HCT116 (cell line): ENCODE results near the gene TMEM184B. TPM values are rescaled to one million over a fixed set of nuclear protein-coding genes. Genes with fewer than 3 reads are reported as not detected.

Experiments
- ATAC-seq: fragments of 200-7000 bp; cut with Tn5 transposase; 2 replicates; pipeline ENCODE4 v1.9.1; 2020; ENCODE audit warnings: mild to moderate bottlenecking, moderate library complexity
- BruUV-seq: library from RNA; stranded (reverse); fragments of 400-500 nt; replicated peaks from 2 replicates; lab custom pipeline; 2021; lab: Mats Ljungman, UMichigan
- CTCF ChIA-PET: fragments of 300-600 bp; sonication (Branson Sonifier 250); formaldehyde crosslinking; loops from one replicate; lab custom pipeline; 2021; ENCODE audit warnings: antibody characterized with exemption; lab: Charles Lee
- POLR2A ChIA-PET: fragments of 300-600, 350-600 bp; sonication (Branson Sonifier 250); formaldehyde crosslinking; loops from one replicate; lab custom pipeline; 2021; ENCODE audit warnings: antibody characterized with exemption; lab: Charles Lee
- RAD21 ChIA-PET, 2 experiments: fragments of 300-600 bp; sonication (Branson Sonifier 250); formaldehyde crosslinking; loops; one replicate each; lab custom pipeline; 2023; ENCODE audit warnings: low total read pairs in 2 of 2; ENCODE audit not compliant: uncharacterized antibody in 2 of 2, unreplicated experiment in 2 of 2, low non-redundant PET in 1 of 2; lab: Charles Lee
- DNase-seq: peaks from one replicate; pipeline ENCODE4 v3.0.0-alpha.2; 2010; ENCODE audit warnings: low read depth, low spot score
- H2AFZ ChIP-seq: fragments of 200-600 bp; shearing (Covaris generic), sonication (generic); 2 replicates; pipeline ENCODE4 v1.6.1; 2017; ENCODE audit warnings: low read depth, mixed run types, mixed read lengths, antibody characterized with exemption, low read length; ENCODE audit not compliant: poor library complexity, severe bottlenecking
- H3K27ac ChIP-seq: 2 replicates; pipeline ENCODE4 v1.5.1; 2012; ENCODE audit warnings: low read depth, low read length
- H3K27me3 ChIP-seq: fragments of 200-600 bp; sonication (generic); 2 replicates; pipeline ENCODE4 v1.6.1; 2016; ENCODE audit warnings: mixed run types, low read length, mixed read lengths; ENCODE audit not compliant: insufficient read depth
- H3K36me3 ChIP-seq, 2 experiments: fragments of 200-500 bp in 1 of 2; fragments of 200-600 bp in 1 of 2; sonication (Bioruptor generic) in 1 of 2; sonication (generic) in 1 of 2; 2 replicates each; pipeline versions ENCODE4 v1.5.1 to v1.6.1; 2014 to 2016; ENCODE audit warnings: low read length in 2 of 2, inconsistent platforms in 1 of 2, mixed read lengths in 1 of 2, mixed run types in 1 of 2; ENCODE audit not compliant: insufficient read depth in 2 of 2, control insufficient read depth in 1 of 2
- H3K4me1 ChIP-seq, 2 experiments: fragments of 200-600 bp in 1 of 2; sonication (generic) in 1 of 2; 2 replicates each; pipeline versions ENCODE4 v1.5.1 to v1.6.1; 2012 to 2017; ENCODE audit warnings: low read length in 2 of 2, inconsistent platforms in 1 of 2, mild to moderate bottlenecking in 1 of 2, mixed read lengths in 1 of 2, mixed run types in 1 of 2, moderate library complexity in 1 of 2; ENCODE audit not compliant: insufficient read depth in 2 of 2, control insufficient read depth in 1 of 2
- H3K4me2 ChIP-seq: fragments of 200-600 bp; sonication (generic); 2 replicates; pipeline ENCODE4 v1.6.1; 2017; ENCODE audit warnings: mixed run types, low read length, mixed read lengths
- H3K4me3 ChIP-seq, 2 experiments: fragments of 200-600 bp in 1 of 2; sonication (generic) in 1 of 2; replicated peaks in 1 of 2; 2 replicates each; pipeline ENCODE4 v1.5.1; 2011 to 2016; ENCODE audit warnings: low read length in 2 of 2, control low read depth in 1 of 2, low read depth in 1 of 2, mild to moderate bottlenecking in 1 of 2, mixed read lengths in 1 of 2, mixed run types in 1 of 2
- H3K79me2 ChIP-seq: fragments of 200-600 bp; sonication (generic); 2 replicates; pipeline ENCODE4 v1.6.1; 2017; ENCODE audit warnings: mild to moderate bottlenecking, mixed run types, low read length, moderate library complexity, mixed read lengths; ENCODE audit not compliant: insufficient read depth
- H3K9ac ChIP-seq: fragments of 200-600 bp; sonication (generic); 2 replicates; pipeline ENCODE4 v1.6.1; 2016; ENCODE audit warnings: low read length, mixed read lengths
- H3K9me2 ChIP-seq: fragments of 200-600 bp; sonication (generic), shearing (Covaris generic); 2 replicates; pipeline ENCODE4 v1.6.1; 2017; ENCODE audit warnings: mixed run types, mild to moderate bottlenecking, moderate library complexity; ENCODE audit not compliant: insufficient read depth
- H3K9me3 ChIP-seq, 2 experiments: fragments of 200-500 bp in 1 of 2; fragments of 200-600 bp in 1 of 2; sonication (Bioruptor generic) in 1 of 2; sonication (generic) in 1 of 2; 2 replicates each; pipeline ENCODE4 v1.6.1; 2014 to 2017; ENCODE audit warnings: low read length in 2 of 2, mixed read lengths in 2 of 2, inconsistent platforms in 1 of 2, low read depth in 1 of 2, mild to moderate bottlenecking in 1 of 2, mixed run types in 1 of 2, moderate library complexity in 1 of 2; ENCODE audit not compliant: control insufficient read depth in 1 of 2, insufficient read depth in 1 of 2
- H4K20me1 ChIP-seq: fragments of 200-600 bp; sonication (generic), shearing (Covaris generic); 2 replicates; pipeline ENCODE4 v1.6.1; 2017; ENCODE audit warnings: mixed run types, mild to moderate bottlenecking, moderate library complexity; ENCODE audit not compliant: insufficient read depth
- ATF3 ChIP-seq: IDR thresholded peaks from 2 replicates; pipeline ENCODE4 v1.6.1; 2012
- CBX3 ChIP-seq: IDR thresholded peaks from 2 replicates; pipeline ENCODE4 v1.6.1; 2012; ENCODE audit warnings: low read depth
- CEBPB ChIP-seq: IDR thresholded peaks from 2 replicates; pipeline ENCODE4 v1.6.1; 2012; ENCODE audit warnings: low read depth
- CTCF ChIP-seq, 3 experiments: fragments of 200-600 bp in 1 of 3; sonication (generic) in 1 of 3; IDR thresholded peaks in 2 of 3; conservative IDR thresholded peaks in 1 of 3; 2 replicates each; pipeline ENCODE4 v1.5.1; 2012 to 2017; ENCODE audit warnings: low read depth in 2 of 3, low read length in 2 of 3, antibody characterized with exemption in 1 of 3, borderline replicate concordance in 1 of 3, control low read depth in 1 of 3, mild to moderate bottlenecking in 1 of 3, mixed read lengths in 1 of 3, mixed run types in 1 of 3, moderate library complexity in 1 of 3; ENCODE audit not compliant: insufficient read depth in 1 of 3
- EGR1 ChIP-seq: IDR thresholded peaks from 2 replicates; pipeline ENCODE4 v1.6.1; 2012; ENCODE audit warnings: low read depth
- ELF1 ChIP-seq: IDR thresholded peaks from 2 replicates; pipeline ENCODE4 v1.6.1; 2012; ENCODE audit warnings: low read depth, borderline replicate concordance
- EZH2 ChIP-seq: fragments of 200-600 bp; sonication (generic); IDR thresholded peaks from 2 replicates; pipeline ENCODE4 v1.6.1; 2017; ENCODE audit warnings: antibody characterized with exemption, mixed run types
- EZH2phosphoT487 ChIP-seq: fragments of 200-600 bp; IDR thresholded peaks from 2 replicates; pipeline ENCODE4 v1.6.1; 2018; ENCODE audit warnings: antibody characterized with exemption, borderline replicate concordance
- FOSL1 ChIP-seq: IDR thresholded peaks from 2 replicates; pipeline ENCODE4 v1.6.1; 2012; ENCODE audit warnings: low read depth
- JUND ChIP-seq: IDR thresholded peaks from 2 replicates; pipeline ENCODE4 v1.6.1; 2012
- POLR2A ChIP-seq: IDR thresholded peaks from 2 replicates; pipeline ENCODE4 v1.7.0; 2011; ENCODE audit warnings: borderline replicate concordance; ENCODE audit not compliant: insufficient read depth, insufficient read length; ENCODE audit errors: extremely low read depth
- RAD21 ChIP-seq: IDR thresholded peaks from 2 replicates; pipeline ENCODE4 v1.6.1; 2012; ENCODE audit warnings: low read depth, mild to moderate bottlenecking
- REST ChIP-seq: IDR thresholded peaks from 2 replicates; pipeline ENCODE4 v1.6.1; 2012; ENCODE audit warnings: low read depth
- SIN3A ChIP-seq: IDR thresholded peaks from 2 replicates; pipeline ENCODE4 v1.6.1; 2012; ENCODE audit warnings: low read depth
- SP1 ChIP-seq: IDR thresholded peaks from 2 replicates; pipeline ENCODE4 v1.6.1; 2012; ENCODE audit warnings: low read depth
- TCF7L2 ChIP-seq: IDR thresholded peaks from 2 replicates; pipeline ENCODE4 v1.7.0; 2011; ENCODE audit warnings: borderline replicate concordance, inconsistent platforms; ENCODE audit not compliant: insufficient read depth, insufficient read length; ENCODE audit errors: extremely low read depth
- YY1 ChIP-seq: IDR thresholded peaks from 2 replicates; pipeline ENCODE4 v1.6.1; 2011; ENCODE audit warnings: low read length, low read depth, moderate library complexity, mild to moderate bottlenecking; ENCODE audit not compliant: insufficient replicate concordance; ENCODE audit errors: extremely low read depth
- ZBTB33 ChIP-seq: IDR thresholded peaks from 2 replicates; pipeline ENCODE4 v1.6.1; 2011; ENCODE audit warnings: mild to moderate bottlenecking, low read length, moderate library complexity; ENCODE audit not compliant: insufficient replicate concordance; ENCODE audit errors: extremely low read depth
- ZFX ChIP-seq: fragments of 450-650 bp; IDR thresholded peaks from 2 replicates; pipeline ENCODE4 v1.6.1; 2017
- intact Hi-C: fragments of 100-400 bp; cut with micrococcal nuclease; formaldehyde crosslinking; loops from 2 replicates; pipeline ENCODE4 v1.10.0; 2022
- total RNA-seq: library from RNA; stranded (reverse); gene quantifications from one replicate; pipeline ENCODE4 v1.2.1, GENCODE V29; 2021; ENCODE audit not compliant: unreplicated experiment
- TF ChIP-seq, protein P1 (sequence below): IDR thresholded peaks from 2 replicates; pipeline ENCODE4 v1.6.1; 2012

The TMEM184B gene
- total RNA-seq, 1 experiment from 2014 or later: 66.0 TPM

GRCh38 chr22:38208551-38208968, 64.2 kb downstream of the TMEM184B start:
- Histone ChIP-seq H3K36me3 (peaks cover 0 to 3% of the 10 kb centered on the region in 2 experiments; a peak in 1 of 4 replicates), H3K27me3 (no peaks in the 10 kb centered on the region), H3K79me2 (peaks cover 79% of the 10 kb centered on the region), H3K9me3 (no peaks in the 10 kb centered on the region), H2AFZ (no peak overlapping the region), H3K9me2 (no peaks in the 10 kb centered on the region), H3K9ac (no peak overlapping the region), H3K4me3 (no peak overlapping the region), H4K20me1 (peaks cover 4% of the 10 kb centered on the region; the same call in 1 of the 2 replicates), H3K4me2 (no peak overlapping the region), H3K27ac (no peak overlapping the region), H3K4me1 (peaks cover 5 to 29% of the 10 kb centered on the region in 2 experiments)
- POLR2A ChIA-PET: no interaction called here
- RAD21 ChIA-PET: no interaction called here
- intact Hi-C loops: no loop called here
- TF ChIP-seq JUND (no peak), SP1 (no peak), ZFX (no peak), REST (no peak), EZH2phosphoT487 (no peak), TCF7L2 (no peak), CBX3 (no peak), CTCF (IDR thresholded peaks at IDR 0.05 in 2 of 3, conservative IDR thresholded peaks at IDR 0.05 in 1 of 3; ENCODE audit: borderline replicate concordance in 1 of 3, insufficient read depth in 1 of 3, low read depth in 2 of 3, low read length in 2 of 3) (no peak), ATF3 (no peak), YY1 (no peak), EGR1 (no peak), SIN3A (no peak), POLR2A (no peak), ZBTB33 (no peak), FOSL1 (no peak), ELF1 (no peak), EZH2 (no peak), CEBPB (no peak), RAD21 (no peak)
- TF ChIP-seq, protein P1, sequence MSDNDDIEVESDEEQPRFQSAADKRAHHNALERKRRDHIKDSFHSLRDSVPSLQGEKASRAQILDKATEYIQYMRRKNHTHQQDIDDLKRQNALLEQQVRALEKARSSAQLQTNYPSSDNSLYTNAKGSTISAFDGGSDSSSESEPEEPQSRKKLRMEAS: no peak
- CTCF ChIA-PET: no interaction called here
- no TSS peak for BruUV-seq
- ATAC-seq (no peak), DNase-seq (no peak)
